Measurements from ENCODE around the gene TACO1.

The TACO1 gene

DNA sequence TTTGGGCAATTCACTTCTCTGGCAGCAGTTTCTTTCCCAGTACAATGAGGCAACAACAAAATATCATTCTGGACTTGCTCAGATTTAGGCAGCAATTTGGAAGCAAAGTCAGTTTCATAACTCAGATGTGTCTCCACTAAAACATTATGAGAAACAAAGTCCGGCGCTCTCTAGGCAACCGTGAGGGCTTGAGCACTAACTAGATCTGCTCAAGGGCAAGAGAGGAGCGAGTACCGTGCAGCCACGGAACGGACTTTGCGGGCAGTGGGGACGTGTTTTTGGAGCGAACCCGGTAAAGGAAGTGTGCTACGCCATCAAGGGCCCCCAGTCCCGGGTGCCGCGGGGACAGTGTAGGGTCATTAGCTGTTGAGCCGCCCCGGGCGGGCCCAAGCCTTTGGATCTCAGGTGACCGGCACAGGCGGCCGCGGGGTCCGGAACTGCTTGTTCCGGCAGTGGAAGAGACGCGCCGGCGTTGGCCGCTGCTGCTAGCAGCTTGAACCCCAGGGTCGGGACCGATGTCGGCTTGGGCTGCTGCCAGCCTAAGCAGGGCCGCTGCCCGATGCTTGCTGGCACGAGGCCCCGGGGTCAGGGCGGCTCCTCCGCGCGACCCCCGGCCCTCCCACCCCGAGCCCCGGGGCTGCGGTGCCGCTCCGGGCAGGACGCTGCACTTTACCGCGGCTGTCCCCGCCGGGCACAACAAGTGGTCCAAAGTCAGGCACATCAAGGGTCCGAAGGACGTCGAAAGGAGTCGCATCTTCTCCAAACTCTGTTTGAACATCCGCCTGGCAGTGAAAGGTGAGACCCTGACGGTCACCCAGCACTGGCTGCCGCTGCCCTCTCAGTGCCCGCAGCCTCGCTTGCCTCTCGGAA lies at the start of gene TACO1:
TSS of gene TACO1 (plus strand) at position 327 of the 870 bp plus-strand sequence. CDS start at position 516, 189 bp downstream.
- DNase-seq = peak; percentile 58 to 76 (median 64)

DNA sequence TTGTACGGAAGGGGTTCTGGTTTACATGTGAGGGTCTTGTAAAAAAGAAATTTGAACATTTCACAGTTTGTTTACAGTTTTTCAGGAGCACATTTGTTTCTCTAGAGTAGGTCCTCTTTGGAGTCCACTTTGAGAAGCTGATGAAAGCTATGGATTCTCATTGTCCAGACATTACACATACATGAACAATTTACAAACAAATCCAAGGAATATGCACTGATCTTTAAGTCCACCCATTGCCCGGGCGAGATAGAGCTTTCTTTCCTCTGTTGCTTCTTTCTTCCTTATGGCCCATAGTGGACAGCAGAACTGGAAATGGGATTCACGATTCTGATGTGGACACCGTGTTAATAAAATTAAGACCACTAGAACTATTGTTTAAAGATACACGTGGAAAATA lies 48.5 kb upstream of the TACO1 start:
- DNase-seq = no peak

DNA sequence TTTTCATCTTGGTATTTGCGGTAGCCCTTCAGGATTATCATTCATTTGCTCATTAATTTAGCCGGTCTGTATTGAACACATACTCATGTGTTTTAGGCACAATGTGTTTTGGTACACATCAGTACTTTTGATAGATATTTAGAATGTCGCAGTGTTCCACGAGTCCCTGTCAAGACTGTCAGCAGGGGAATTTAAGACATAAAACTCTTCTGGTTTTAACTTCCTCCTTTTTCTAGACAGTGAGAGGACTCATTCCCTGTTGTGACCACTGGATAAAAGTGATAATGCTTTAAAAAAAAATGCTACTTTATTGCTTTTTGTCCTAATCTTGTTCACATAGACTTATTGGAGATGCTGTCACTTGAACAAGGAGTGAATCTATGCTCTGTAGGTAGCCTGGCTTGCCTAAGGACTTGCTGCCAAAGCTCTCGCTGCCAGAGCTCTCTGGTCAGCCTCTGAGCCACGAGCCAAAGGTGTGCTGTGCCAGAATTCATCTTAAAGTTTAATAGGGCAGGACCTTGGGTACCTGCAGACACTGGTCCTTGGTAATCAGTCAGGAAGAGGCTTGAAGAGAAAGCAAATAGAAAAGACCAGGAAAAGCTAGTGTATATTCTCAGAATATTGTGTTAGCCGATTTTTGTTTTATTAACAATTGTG lies 45.1 kb upstream of the TACO1 start:
- DNase-seq = no peak

DNA sequence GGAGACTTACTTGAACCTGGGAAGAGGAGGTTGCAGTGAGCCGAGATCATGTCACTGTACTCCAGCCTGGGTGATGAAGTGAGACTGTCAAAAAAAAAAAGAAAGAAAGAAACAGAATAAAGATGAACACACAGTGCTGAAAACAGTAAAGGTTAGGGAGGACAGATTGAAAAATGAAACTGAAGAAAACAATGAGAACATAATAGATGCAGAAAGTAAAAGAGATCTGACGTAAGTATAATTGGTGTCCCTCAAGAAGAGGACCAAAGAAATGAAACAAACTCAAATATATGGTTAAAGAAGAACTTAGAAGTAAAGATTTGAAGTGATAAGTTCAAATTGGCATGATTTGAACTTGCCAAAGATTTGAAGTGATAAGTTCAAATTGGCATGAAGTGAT lies 43.3 kb upstream of the TACO1 start:
- DNase-seq = no peak

DNA sequence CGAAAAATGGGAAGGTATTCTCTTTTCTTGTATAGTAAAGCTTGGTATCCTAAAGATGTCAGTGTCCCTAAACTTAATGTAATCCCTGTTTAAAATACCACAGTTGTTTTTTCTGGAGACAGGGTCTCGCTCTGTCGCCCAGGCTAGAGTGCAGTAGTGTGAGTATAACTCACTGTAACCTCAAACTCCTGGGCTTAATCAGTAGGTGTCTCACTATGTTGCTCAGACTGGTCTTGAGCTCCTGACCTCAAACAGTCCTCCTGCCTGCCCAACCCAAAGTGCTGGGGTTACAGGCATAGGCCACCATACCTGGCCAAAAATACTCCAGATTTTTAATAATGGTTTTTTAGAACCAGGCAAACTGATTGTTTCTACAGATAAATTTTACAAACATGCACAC lies 42.3 kb upstream of the TACO1 start:
- DNase-seq = no peak

DNA sequence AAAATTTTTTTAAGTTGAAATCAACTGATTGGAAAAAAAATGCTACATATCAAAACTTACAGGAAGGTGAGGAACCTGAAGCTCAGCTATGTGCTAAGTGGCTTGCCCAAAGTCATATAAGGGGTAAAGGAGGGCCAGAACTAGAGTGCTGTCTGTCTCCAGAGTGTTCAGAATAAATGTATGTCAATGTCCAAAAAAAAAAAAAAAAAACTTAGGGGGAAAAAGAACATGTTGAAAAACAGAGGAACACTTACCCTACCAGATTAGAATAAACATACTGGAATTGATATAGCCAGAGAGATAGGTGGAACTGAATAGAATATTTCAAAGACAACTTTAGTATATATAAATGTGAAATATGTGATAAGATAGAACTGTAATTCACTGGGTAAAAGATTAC lies 38.9 kb upstream of the TACO1 start:
- no peak for DNase-seq

DNA sequence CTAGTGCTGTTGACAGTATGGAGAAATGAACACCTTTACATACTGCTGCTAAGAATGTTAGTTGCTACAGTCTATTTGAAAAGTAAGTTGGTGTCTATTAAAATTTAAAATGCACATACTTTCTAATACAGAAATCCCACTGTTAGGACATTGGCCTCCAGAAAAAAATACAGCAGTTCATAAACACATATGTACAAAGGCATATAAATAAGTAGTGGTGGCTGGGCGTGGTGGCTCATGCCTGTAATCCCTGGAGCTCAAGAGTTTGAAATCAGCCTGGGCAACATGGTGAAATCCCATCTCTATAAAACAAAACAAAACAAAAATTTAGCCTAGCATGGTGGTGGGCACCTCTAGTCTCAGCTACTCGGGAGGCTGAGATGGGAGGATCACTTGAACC lies 37.4 kb upstream of the TACO1 start:
- no peak for DNase-seq

DNA sequence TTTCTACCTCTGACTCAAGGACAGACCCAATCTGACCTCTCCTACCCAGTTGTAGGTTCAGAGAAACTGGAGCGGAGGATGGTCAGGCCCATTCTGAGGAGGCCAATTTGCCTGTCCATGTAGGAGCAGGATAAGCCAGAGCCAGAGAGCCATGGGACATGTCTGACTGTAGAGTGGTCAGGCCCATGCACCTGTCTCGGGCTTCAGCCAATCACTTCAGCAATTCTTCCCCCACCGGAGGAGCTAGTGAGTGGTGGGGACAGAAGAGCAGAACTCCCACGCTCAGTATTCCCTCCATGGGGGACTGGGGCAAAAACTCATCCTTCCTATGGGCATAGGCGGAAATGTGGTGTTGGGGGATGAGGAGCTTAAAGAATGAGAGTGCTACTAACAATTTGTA lies 36.1 kb upstream of the TACO1 start:
- DNase-seq = no peak

DNA sequence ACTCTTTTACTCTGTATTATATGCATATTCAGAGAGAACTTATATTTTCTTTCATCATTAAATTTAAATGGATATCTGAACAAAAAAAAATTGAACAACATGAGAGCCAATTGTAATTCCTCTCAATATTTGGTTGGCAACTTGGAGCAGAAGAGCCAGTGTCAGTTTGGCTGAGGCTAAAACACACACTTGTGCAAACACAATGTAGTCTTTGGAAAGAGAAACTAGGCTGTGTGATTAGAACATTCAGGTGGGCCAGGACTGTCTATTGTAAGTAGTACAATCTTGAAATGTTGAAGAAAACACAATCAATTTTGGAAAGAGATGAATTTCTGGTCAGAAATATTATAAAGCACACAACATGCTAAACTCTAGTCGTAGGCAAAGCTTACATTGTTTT lies 33.5 kb upstream of the TACO1 start:
- DNase-seq = no peak

DNA sequence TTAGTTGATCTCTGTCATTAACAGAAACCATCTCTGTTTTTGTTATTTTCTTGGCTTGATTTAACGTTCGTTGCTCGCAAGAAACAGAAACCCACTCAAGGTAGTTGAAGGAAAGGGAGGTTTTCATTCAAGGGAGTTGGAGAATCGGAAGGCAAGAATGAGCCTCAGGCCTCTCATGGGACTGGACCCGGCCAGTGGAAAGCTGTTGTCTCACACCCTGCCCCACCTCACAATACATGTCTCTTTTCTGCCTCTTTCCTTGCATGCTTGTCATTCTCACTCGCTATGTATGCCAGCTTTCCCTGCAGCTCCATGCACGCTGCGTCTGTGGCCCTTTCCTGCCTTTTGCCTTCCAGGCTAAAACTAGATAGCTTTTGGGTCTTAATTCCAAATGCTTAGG lies 32.1 kb upstream of the TACO1 start:
- DNase-seq = no peak

DNA sequence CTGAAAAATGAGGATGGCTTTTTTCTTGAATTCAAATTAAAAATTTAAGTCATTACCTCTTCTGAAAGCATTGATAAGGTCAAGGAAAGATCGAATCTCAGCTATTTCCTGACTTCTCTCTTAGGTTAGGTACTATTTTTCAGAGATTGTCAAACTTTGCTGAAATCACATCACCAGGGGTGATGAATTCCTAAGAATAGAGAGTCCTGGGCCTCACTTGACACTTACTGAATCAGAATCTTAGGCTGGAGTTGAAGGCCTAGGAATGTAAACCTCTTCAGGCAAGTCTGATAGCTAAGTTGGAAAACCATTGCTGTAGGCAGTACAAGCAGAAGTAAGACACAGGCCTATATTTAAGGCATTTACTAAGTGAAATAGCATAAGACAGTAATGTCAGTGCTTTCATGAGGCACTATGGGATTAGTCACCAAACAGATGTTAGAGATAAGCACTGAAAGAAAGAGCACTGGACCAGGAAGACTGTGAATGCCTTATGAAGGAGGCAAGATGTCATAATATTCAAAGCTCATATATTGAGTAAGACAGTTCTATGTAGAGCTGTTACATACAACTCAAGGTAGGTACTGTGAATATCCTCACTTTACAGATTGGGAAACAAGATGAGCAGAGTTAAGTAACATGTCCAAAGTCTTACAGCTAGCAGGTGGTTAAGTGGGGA lies 28.9 kb upstream of the TACO1 start:
- no peak for DNase-seq

DNA sequence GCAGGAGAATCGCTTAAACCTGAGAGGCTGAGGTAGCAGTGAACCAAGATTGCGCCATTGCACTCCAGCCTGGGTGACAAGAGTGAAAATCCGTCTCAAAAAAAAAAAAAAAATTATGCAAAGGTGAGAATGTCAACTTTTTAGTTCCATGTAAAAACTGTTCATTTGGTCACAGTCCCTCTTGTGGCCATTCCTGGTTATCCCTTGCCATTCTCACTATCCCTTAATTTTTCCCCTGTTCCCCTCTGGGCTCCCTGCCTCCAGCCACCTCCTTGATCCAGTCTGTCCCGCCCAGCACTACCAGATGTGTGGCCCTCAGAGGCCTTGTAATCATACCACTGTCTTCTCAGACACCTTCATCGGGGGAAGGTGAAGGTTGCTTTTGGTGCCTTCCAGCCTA lies 27.1 kb upstream of the TACO1 start:
- DNase-seq = no peak

DNA sequence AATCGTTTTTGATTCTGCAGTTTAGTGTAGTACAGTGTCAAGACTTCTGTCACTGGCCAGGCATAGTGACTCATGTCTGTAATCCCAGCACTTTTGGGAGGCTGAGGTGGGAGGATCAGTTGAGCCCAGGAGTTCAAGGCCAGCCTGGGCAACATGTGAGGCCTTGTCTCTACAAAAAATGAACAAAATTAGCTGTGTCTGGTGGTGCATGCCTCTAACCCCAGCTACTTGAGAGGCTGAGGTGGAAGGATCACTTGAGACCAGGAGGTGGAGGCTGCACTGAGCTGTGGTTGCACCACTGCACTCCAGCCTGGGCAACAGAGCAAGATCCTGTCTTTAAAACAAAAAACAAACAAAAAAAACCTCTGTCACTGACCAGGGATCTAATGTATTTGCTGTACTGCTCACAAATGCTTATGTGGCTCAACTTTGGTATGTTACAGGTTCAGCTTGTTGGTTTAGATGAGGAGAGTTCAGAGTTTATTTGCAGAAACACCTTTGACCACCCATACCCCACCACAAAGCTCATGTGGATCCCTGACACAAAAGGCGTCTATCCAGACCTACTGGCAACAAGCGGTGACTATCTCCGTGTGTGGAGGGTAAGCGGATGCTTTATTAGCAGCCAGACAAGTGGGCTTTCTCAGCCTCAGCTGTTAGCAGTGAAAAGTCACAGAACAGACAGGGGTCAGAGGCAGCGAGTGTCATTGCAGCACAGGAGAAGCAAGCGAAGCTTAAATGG lies 22.5 kb upstream of the TACO1 start:
- DNase-seq = no peak

DNA sequence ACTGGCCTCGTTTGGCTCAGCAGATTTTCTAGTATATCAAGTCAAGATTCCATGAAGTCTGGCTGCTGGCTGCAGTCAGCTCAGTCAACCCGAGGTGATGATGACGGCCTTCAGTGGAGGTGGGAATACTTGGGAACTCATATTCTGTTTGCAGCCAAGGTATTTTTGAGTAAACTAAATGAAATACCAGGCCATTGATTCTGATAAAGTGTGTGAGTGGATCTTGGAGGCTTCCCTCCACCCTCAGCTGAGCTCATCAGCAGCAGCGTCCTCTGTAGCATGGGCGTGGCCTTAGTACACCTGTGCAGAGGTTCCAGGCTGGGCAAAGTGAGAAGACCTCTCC lies 22.0 kb upstream of the TACO1 start:
- DNase-seq = no peak

DNA sequence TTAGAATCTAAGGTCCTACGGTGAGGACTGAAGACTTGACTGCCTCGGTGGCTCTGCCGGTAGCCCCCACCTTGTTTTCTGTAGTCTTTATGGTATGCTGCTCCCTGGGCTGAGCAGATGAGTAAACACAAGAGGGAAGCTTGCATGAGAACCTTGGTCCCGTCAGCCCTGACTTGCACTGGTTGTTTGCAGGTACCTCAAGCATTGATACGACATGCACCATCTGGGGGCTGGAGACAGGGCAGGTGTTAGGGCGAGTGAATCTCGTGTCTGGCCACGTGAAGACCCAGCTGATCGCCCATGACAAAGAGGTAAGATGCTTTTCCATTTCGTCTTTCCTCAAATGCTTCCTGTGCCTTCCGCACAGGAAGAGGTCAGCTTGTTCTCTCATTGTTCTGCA lies 21.1 kb upstream of the TACO1 start:
- DNase-seq = no peak

DNA sequence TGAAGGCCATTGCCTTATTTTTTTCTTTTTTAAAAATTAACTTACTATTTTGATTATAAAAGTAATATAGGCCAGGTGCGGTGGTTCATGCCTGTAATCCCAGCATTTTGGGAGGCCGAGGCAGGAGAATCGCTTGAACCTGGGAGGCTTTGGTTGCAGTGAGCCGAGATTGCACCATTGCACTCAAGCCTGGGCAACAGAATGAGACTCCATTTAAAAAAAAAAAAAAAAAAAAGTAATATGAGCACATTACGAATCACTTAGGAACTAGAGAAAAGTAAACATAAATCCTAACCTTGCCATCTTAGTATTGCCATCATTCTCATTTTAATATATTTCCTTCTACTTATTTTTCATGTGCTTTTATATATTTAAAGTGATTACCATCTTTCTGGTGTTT lies 12.9 kb upstream of the TACO1 start:
- no peak for DNase-seq

DNA sequence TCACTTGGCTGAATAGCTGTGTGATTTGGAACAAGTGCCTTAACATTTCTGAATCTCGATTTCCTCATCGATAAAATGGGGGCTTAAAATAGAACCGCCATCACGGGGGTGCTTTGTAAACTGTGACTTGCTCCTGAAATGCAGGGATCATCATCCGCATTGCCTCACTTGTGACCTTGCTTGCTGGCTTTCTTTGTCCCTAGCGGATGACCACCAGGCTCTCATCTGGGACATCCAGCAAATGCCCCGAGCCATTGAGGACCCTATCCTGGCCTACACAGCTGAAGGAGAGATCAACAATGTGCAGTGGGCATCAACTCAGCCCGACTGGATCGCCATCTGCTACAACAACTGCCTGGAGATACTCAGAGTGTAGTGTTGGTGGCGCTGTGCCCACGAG lies 11.9 kb upstream of the TACO1 start:
- DNase-seq = no peak

DNA sequence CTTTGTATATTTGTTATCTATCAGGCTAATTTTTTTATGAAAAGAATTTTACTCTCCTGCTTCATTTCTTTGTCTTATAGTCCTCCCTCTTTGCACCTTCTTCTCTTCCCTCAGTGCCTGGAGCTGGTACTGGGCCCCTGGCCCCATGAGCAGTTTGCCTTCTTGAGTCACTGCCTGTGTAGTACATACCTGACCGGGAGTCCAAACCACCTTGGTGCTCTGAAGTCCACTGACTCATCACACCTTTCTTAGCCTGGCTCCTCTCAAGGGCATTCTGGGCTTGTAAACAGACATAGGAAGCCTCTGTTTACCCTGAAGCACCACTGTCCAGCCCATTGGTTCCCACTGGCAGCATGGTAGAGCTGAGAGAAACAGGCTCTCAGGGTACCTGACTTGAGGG lies 11.0 kb upstream of the TACO1 start:
- no peak for DNase-seq

DNA sequence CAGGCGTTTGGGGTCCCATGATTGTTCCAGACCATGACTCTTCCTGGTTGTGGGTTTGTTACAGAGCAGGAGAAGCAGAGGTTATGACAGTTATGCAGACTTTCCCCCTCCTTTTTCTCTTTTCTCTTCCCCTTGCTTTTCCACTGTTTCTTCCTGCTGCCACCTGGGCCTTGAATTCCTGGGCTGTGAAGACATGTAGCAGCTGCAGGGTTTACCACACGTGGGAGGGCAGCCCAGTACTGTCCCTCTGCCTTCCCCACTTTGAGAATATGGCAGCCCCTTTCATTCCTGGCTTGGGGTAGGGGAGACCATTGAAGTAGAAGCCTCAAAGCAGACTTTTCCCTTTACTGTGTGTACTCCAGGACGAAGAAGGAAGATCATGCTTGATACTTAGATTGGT lies 7.9 kb upstream of the TACO1 start:
- no peak for DNase-seq

DNA sequence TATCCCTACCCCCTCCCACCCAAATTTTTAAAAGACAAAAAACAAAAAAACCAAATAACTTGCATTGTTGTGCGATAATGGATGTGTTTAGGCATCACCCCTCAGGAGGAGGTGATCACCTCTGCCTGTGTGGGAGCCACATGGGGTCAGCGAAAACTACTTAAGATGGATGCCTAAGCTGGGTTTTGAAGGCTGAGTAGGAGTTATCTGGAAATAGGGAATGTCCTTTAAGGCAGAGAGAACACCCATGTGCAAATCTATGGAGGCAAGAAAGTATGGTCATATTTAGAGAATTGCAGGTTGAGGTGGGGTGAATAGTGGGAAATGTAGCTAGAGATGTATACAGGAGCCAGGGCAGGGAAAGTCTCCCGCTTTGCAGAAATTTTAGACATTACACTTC lies 5.6 kb upstream of the TACO1 start:
- DNase-seq = no peak

DNA sequence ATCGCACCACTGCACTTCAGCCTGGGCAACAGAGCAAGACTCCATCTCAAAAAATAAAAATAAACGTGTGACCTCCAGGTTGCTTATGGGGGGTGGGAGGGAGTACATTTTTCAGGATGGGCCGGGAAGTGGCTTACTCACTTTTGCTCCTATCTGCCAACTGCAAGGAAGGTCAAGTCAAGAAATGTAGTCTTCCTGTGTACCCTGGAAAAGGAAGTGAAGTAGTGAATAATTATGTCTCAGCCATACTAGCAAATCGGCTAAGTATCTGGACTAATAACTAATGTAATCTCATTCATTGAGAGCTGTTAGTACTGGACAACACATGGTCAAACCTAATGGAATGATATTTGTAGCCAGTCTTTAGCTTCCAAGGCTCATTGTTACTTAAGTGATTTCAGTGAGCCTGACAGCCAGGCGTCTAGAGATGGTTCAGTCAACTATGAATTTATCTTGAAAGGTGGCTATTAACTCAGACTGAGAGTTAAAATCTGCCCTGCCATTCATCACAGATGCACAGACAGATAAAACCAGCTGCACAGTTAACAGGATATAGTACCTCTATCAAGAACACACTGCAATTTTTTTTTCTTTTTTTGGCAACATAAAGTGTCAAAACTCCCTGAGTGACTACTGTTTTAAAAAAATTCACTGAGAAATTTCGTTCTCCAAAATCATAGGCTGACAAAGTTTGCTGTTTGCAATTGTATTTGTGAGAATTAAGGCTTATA lies 3.7 kb upstream of the TACO1 start:
- DNase-seq = no peak

DNA sequence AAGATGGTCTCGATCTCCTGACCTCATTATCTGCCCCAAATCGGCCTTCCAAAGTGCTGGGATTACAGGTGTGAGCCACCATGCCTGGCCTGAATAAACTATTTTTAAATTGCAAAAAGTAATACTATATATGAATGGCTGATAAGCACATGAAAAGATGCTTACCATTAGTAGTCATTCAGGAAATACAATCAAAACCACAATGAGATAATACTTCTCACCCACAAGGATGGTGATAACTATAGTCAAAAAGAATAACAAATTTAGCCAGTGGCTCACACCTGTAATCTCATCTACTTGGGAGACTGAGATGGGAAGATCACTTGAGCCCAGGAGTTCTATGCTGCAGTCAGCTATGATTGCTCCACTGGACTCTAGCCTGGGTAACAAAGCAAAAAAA lies 2.4 kb upstream of the TACO1 start:
- DNase-seq = no peak

Data from activated naive CD4-positive, alpha-beta T cell (primary cell).